IMR-90 (cell line): ENCODE results near the gene TDRKH. TPM values are rescaled to one million over a fixed set of nuclear protein-coding genes. Genes with fewer than 3 reads are reported as not detected.

Experiments
- ATAC-seq: fragments of 200-7000 bp; cut with Tn5 transposase; 2 replicates; pipeline ENCODE4 v1.9.1; 2020; ENCODE audit warnings: low read depth, mild to moderate bottlenecking, moderate library complexity
- BruUV-seq: library from RNA; stranded (reverse); fragments of 400-500 nt; replicated peaks from 2 replicates; lab custom pipeline; 2021; lab: Mats Ljungman, UMichigan
- CTCF ChIA-PET: fragments of 300-600 bp; formaldehyde crosslinking; extraction: SDS; loops from one replicate; lab custom pipeline; 2021; ENCODE audit warnings: antibody characterized with exemption; lab: Yijun Ruan, JAX
- POLR2A ChIA-PET: fragments of 300-600 bp; sonication (Branson Sonifier 250); formaldehyde crosslinking; loops from one replicate; lab custom pipeline; 2022; ENCODE audit warnings: antibody characterized with exemption; ENCODE audit not compliant: unreplicated experiment; lab: Charles Lee
- DNase-seq: peaks from one replicate; pipeline ENCODE4 v3.0.0; 2013
- H2AFZ ChIP-seq: replicated peaks from 2 replicates; pipeline ENCODE3; 2013; ENCODE audit warnings: low read length, mild to moderate bottlenecking; ENCODE audit not compliant: poor library complexity
- H2AK5ac ChIP-seq: 2 replicates; pipeline ENCODE4 v1.6.1; 2013; ENCODE audit warnings: low read depth, low read length, inconsistent platforms
- H2AK9ac ChIP-seq: replicated peaks from 2 replicates; pipeline ENCODE3; 2013; ENCODE audit warnings: mild to moderate bottlenecking, low read depth, low read length, moderate library complexity; ENCODE audit not compliant: poor library complexity
- H2BK120ac ChIP-seq: 2 replicates; pipeline ENCODE4 v1.6.1; 2013; ENCODE audit warnings: low read depth, low read length, inconsistent platforms
- H2BK15ac ChIP-seq: 3 replicates; pipeline ENCODE4 v1.6.1; 2013; ENCODE audit warnings: low read depth, low read length, inconsistent platforms
- H2BK20ac ChIP-seq: 2 replicates; pipeline ENCODE4 v1.6.1; 2013; ENCODE audit warnings: low read depth, mild to moderate bottlenecking, inconsistent platforms, low read length, moderate library complexity
- H2BK5ac ChIP-seq: 2 replicates; pipeline ENCODE4 v1.6.1; 2013; ENCODE audit warnings: mild to moderate bottlenecking, low read depth, low read length, inconsistent platforms; ENCODE audit not compliant: poor library complexity, severe bottlenecking
- H3K14ac ChIP-seq: replicated peaks from 2 replicates; pipeline ENCODE4 v1.6.1; 2013; ENCODE audit warnings: low read depth, low read length, inconsistent platforms
- H3K18ac ChIP-seq: 2 replicates; pipeline ENCODE4 v1.6.1; 2013; ENCODE audit warnings: low read depth, low read length, control low read depth
- H3K23ac ChIP-seq: 2 replicates; pipeline ENCODE4 v1.6.1; 2013; ENCODE audit warnings: low read depth, low read length, inconsistent platforms
- H3K27ac ChIP-seq: 2 replicates; pipeline ENCODE4 v1.5.1; 2013; ENCODE audit warnings: mild to moderate bottlenecking, control low read depth, low read length; ENCODE audit not compliant: insufficient read depth
- H3K27me3 ChIP-seq: 2 replicates; pipeline ENCODE4 v1.6.1; 2013; ENCODE audit warnings: low read length; ENCODE audit not compliant: control insufficient read depth, insufficient read depth
- H3K36me3 ChIP-seq: 2 replicates; pipeline ENCODE4 v1.6.1; 2013; ENCODE audit warnings: low read length, mixed read lengths; ENCODE audit not compliant: control insufficient read depth, insufficient read depth
- H3K4ac ChIP-seq: 2 replicates; pipeline ENCODE4 v1.6.1; 2013; ENCODE audit warnings: low read depth, low read length, inconsistent platforms
- H3K4me1 ChIP-seq: 2 replicates; pipeline ENCODE4 v1.6.1; 2013; ENCODE audit warnings: low read length, mixed read lengths; ENCODE audit not compliant: control insufficient read depth, insufficient read depth
- H3K4me2 ChIP-seq: 2 replicates; pipeline ENCODE4 v1.6.1; 2013; ENCODE audit warnings: low read depth, mild to moderate bottlenecking, control low read depth, low read length, moderate library complexity
- H3K4me3 ChIP-seq: 2 replicates; pipeline ENCODE4 v1.5.1; 2013; ENCODE audit warnings: low read depth, mild to moderate bottlenecking, control low read depth, low read length, moderate library complexity; ENCODE audit not compliant: insufficient read depth
- H3K56ac ChIP-seq: 2 replicates; pipeline ENCODE4 v1.6.1; 2013; ENCODE audit warnings: low read length, inconsistent platforms; ENCODE audit not compliant: insufficient read depth; ENCODE audit errors: extremely low read depth
- H3K79me1 ChIP-seq, 2 experiments: 2 replicates each; pipeline ENCODE4 v1.6.1; 2013; ENCODE audit warnings: low read length in 2 of 2, inconsistent platforms in 1 of 2, low read depth in 1 of 2
- H3K9ac ChIP-seq: 2 replicates; pipeline ENCODE4 v1.6.1; 2013; ENCODE audit warnings: low read depth, low read length, control low read depth
- H3K9me1 ChIP-seq: 2 replicates; pipeline ENCODE4 v1.6.1; 2013; ENCODE audit warnings: low read length, inconsistent platforms; ENCODE audit not compliant: insufficient read depth
- H3K9me3 ChIP-seq: 2 replicates; pipeline ENCODE4 v1.6.1; 2013; ENCODE audit warnings: low read length; ENCODE audit not compliant: control insufficient read depth, insufficient read depth
- H4K20me1 ChIP-seq: 2 replicates; pipeline ENCODE4 v1.6.1; 2013; ENCODE audit warnings: low read length, inconsistent platforms; ENCODE audit not compliant: insufficient read depth
- H4K5ac ChIP-seq: 2 replicates; pipeline ENCODE4 v1.6.1; 2013; ENCODE audit warnings: mild to moderate bottlenecking, low read depth, low read length, control low read depth
- H4K8ac ChIP-seq, 2 experiments: 2 replicates each; pipeline ENCODE4 v1.6.1; 2013; ENCODE audit warnings: low read depth in 2 of 2, low read length in 2 of 2, control low read depth in 1 of 2, inconsistent platforms in 1 of 2
- H4K91ac ChIP-seq: 2 replicates; pipeline ENCODE4 v1.6.1; 2013; ENCODE audit warnings: low read depth, low read length, inconsistent platforms; ENCODE audit not compliant: insufficient read depth
- BHLHE40 ChIP-seq: fragments of 150-350 bp; IDR thresholded peaks from 2 replicates; pipeline ENCODE4 v1.6.1; 2016; ENCODE audit warnings: mild to moderate bottlenecking, low read depth, low read length
- CEBPB ChIP-seq: IDR thresholded peaks from 2 replicates; pipeline ENCODE4 v1.6.1; 2012; ENCODE audit warnings: low read depth, low read length, improper control_type of control experiment
- CHD1 ChIP-seq: IDR thresholded peaks from 2 replicates; pipeline ENCODE4 v1.6.1; 2012; ENCODE audit warnings: low read depth, low read length, improper control_type of control experiment
- CTCF ChIP-seq: conservative IDR thresholded peaks from 2 replicates; pipeline ENCODE4 v1.5.1; 2012; ENCODE audit warnings: mild to moderate bottlenecking, low read depth, low read length, improper control_type of control experiment
- ELK1 ChIP-seq: fragments of 150-350 bp; IDR thresholded peaks from 2 replicates; pipeline ENCODE4 v1.6.1; 2016; ENCODE audit warnings: low read depth, mild to moderate bottlenecking, low read length, moderate library complexity, borderline replicate concordance
- FOS ChIP-seq: fragments of 150-350 bp; IDR thresholded peaks from 2 replicates; pipeline ENCODE4 v1.6.1; 2016; ENCODE audit warnings: low read depth, low read length
- MAFK ChIP-seq: IDR thresholded peaks from 2 replicates; pipeline ENCODE4 v1.6.1; 2012; ENCODE audit warnings: low read depth, low read length, improper control_type of control experiment
- MAZ ChIP-seq: IDR thresholded peaks from 2 replicates; pipeline ENCODE4 v1.6.1; 2012; ENCODE audit warnings: low read depth, mild to moderate bottlenecking, low read length, improper control_type of control experiment, moderate library complexity, borderline replicate concordance
- MXI1 ChIP-seq: IDR thresholded peaks from 2 replicates; pipeline ENCODE4 v1.6.1; 2012; ENCODE audit warnings: low read depth, mild to moderate bottlenecking, low read length, moderate library complexity, borderline replicate concordance
- NFE2L2 ChIP-seq: fragments of 150-350 bp; IDR thresholded peaks from 2 replicates; pipeline ENCODE4 v1.6.1; 2016; ENCODE audit warnings: low read depth, mild to moderate bottlenecking, low read length
- POLR2A ChIP-seq: IDR thresholded peaks from 2 replicates; pipeline ENCODE4 v1.6.1; 2012; ENCODE audit warnings: mild to moderate bottlenecking, low read depth, low read length
- RAD21 ChIP-seq: IDR thresholded peaks from 2 replicates; pipeline ENCODE4 v1.6.1; 2012; ENCODE audit warnings: low read length, improper control_type of control experiment
- RCOR1 ChIP-seq: IDR thresholded peaks from 2 replicates; pipeline ENCODE4 v1.6.1; 2012; ENCODE audit warnings: mild to moderate bottlenecking, low read length, improper control_type of control experiment; ENCODE audit not compliant: insufficient replicate concordance
- SMC3 ChIP-seq: fragments of 150-350 bp; IDR thresholded peaks from 2 replicates; pipeline ENCODE4 v1.6.1; 2016; ENCODE audit warnings: low read depth, mild to moderate bottlenecking, antibody characterized with exemption, low read length, moderate library complexity
- USF2 ChIP-seq: fragments of 150-350 bp; IDR thresholded peaks from 2 replicates; pipeline ENCODE4 v1.6.1; 2017; ENCODE audit warnings: mild to moderate bottlenecking, antibody characterized with exemption, low read length, low read depth
- WGBS, 2 experiments: methylation state at CpG; one replicate each; pipeline versions ENCODE4 v1.1.5 to v1.1.7; 2013; ENCODE audit warnings: missing lambda C conversion rate in 2 of 2; ENCODE audit not compliant: insufficient read length in 1 of 2; ENCODE audit errors: extremely low coverage in 2 of 2; 5-methylcytosine and 5-hydroxymethylcytosine counted together
- dilution Hi-C: fragments of 300-500 bp; cut with HindIII; formaldehyde crosslinking; loops from one replicate; pipeline ENCODE4 v1.14.3; 2018; ENCODE audit warnings: low sequenced_read_pairs; ENCODE audit not compliant: unreplicated experiment
- in situ Hi-C: fragments of 300-500 bp; cut with MboI; formaldehyde crosslinking; loops from 3 replicates; pipeline ENCODE4 v1.14.3; 2019; ENCODE audit warnings: low sequenced_read_pairs, inconsistent platforms, mixed read lengths
- intact Hi-C: fragments of 100-400 bp; cut with micrococcal nuclease; formaldehyde crosslinking; loops from 2 replicates; pipeline ENCODE4 v1.10.0; 2022
- polyA plus RNA-seq, 3 experiments: library from polyadenylated mRNA; depleted of rRNA; stranded (reverse); fragments of >200 nt; gene quantifications; 2 replicates each; pipeline ENCODE4 v1.2.3, GENCODE V29; 2012; ENCODE audit warnings: low replicate concordance in 1 of 3
- total RNA-seq: library from RNA; depleted of rRNA; stranded (reverse); fragments of >200 nt; gene quantifications from 2 replicates; pipeline ENCODE4 v1.2.3, GENCODE V29; 2012

Gene TDRKH
- total and polyA plus RNA-seq, 2 of the 4 experiments (the other 2 are of a cell fraction) = 1.2 to 2.2 TPM

GRCh38 chr1:151729157-151729965, 60.9 kb downstream of the TDRKH start:
- ChIA-PET CTCF (no interaction called here), POLR2A (no interaction called here)
- Histone ChIP-seq H2BK20ac (no peak overlapping the region), H3K9ac (no peak overlapping the region), H4K8ac (no peak overlapping the region), H3K27me3 (peaks cover 54% of the 10 kb centered on the region), H2BK5ac (no peak overlapping the region), H3K4me1 (peaks cover 2% of the 10 kb centered on the region; the same call in 1 of the 2 replicates), H3K18ac (no peak overlapping the region), H2AFZ (no peak overlapping the region), H3K9me3 (no peaks in the 10 kb centered on the region), H3K36me3 (no peaks in the 10 kb centered on the region), H3K4me2 (no peak overlapping the region), H2AK9ac (no peak overlapping the region), H3K9me1 (no peaks in the 10 kb centered on the region), H2AK5ac (no peak overlapping the region), H3K23ac (no peak overlapping the region; the same call in 1 of the 2 replicates), H4K91ac (no peak overlapping the region), H3K14ac (no peak overlapping the region), H4K20me1 (no peaks in the 10 kb centered on the region), H3K4ac (no peak overlapping the region), H2BK120ac (no peak overlapping the region), H2BK15ac (no peak overlapping the region), H3K56ac (no peak overlapping the region), H3K4me3 (no peak overlapping the region), H4K5ac (no peak overlapping the region), H3K27ac (no peak overlapping the region), H3K79me1 (no peaks in the 10 kb centered on the region)
- dilution Hi-C loops (no loop called here), in situ Hi-C loops (no loop called here), intact Hi-C loops (no loop called here)
- DNase-seq (no peak), ATAC-seq (no peak)
- WGBS, 2 experiments = 61% methylated on average over 4 of the region's 10 CpGs; no CpG with 5 or more reads in 1 of the 2 experiments
- BruUV-seq = no TSS peak
- TF ChIP-seq CHD1 (no peak), SMC3 (no peak), NFE2L2 (no peak), CTCF (no peak), MAZ (no peak), FOS (no peak), MAFK (no peak), RCOR1 (no peak), CEBPB (no peak), BHLHE40 (no peak), USF2 (no peak), MXI1 (no peak), RAD21 (no peak), POLR2A (no peak), ELK1 (no peak)
